Vagina (tissue), 2 donors: ENCODE results near the gene CDK14.

Source experiments
- POLR2A ChIP-seq, 2 donors: fragments of 450-650 bp; IDR thresholded peaks; one replicate each; pipeline ENCODE4 v1.6.1; 2017; ENCODE audit warnings: antibody characterized with exemption in 2 of 2, mild to moderate bottlenecking in 2 of 2, moderate library complexity in 2 of 2
- TF ChIP-seq, protein P1 (sequence below), 3 experiments: fragments of 450-650 bp in 2 of 3; fragments of 200-600 bp in 1 of 3; sonication (generic) in 1 of 3; IDR thresholded peaks; one replicate each; pipeline ENCODE4 v1.5.1; 2017 to 2019; ENCODE audit warnings: antibody characterized with exemption in 3 of 3, mild to moderate bottlenecking in 2 of 3, moderate library complexity in 2 of 3

DNA sequence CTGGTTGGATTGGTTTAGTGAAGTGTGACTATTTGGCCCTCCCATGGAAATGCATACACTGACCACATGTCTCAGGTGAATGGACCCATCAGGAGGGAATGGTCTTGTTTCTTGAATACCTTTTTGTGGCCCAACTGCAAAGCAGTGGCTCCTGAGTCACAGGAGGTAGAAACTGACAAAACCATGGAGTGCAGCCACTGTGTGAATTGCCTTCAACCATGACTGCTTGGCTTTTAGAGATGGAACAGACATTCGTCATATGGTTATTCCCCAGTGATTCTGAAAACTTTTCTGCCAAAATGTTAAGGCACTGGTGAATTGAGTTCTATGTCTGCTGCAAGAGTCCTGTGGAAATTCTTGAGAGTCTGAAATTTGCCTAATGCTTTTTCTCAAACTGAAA is 64.7 kb downstream of the CDK14 start:
- TF ChIP-seq, protein P1, sequence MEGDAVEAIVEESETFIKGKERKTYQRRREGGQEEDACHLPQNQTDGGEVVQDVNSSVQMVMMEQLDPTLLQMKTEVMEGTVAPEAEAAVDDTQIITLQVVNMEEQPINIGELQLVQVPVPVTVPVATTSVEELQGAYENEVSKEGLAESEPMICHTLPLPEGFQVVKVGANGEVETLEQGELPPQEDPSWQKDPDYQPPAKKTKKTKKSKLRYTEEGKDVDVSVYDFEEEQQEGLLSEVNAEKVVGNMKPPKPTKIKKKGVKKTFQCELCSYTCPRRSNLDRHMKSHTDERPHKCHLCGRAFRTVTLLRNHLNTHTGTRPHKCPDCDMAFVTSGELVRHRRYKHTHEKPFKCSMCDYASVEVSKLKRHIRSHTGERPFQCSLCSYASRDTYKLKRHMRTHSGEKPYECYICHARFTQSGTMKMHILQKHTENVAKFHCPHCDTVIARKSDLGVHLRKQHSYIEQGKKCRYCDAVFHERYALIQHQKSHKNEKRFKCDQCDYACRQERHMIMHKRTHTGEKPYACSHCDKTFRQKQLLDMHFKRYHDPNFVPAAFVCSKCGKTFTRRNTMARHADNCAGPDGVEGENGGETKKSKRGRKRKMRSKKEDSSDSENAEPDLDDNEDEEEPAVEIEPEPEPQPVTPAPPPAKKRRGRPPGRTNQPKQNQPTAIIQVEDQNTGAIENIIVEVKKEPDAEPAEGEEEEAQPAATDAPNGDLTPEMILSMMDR (IDR thresholded peaks at IDR 0.05) = no peak
- no peak for TF ChIP-seq POLR2A (IDR thresholded peaks at IDR 0.05)
